Lung (tissue), 12 donors: ENCODE results near the gene PACSIN3. TPM values are rescaled to one million over a fixed set of nuclear protein-coding genes. Genes with fewer than 3 reads are reported as not detected.
A peak's percentile ranks its signal among the peaks of the same experiment; 100 is the strongest.

Experiments used
- ATAC-seq: fragments of 200-7000 bp; cut with Tn5 transposase; one replicate; pipeline ENCODE4 v1.9.1; 2020; ENCODE audit warnings: moderate number of reproducible peaks; ENCODE audit not compliant: insufficient read depth, low FRiP score
- DNase-seq, 3 donors: peaks; one replicate each; pipeline ENCODE4 v3.0.0-alpha.2; 2013 to 2017
- H3K27ac ChIP-seq, 2 donors: one replicate each; pipeline ENCODE4 v1.5.1; 2013; ENCODE audit warnings: mild to moderate bottlenecking in 2 of 2, moderate library complexity in 2 of 2, control low read depth in 1 of 2, inconsistent platforms in 1 of 2, low read depth in 1 of 2, low read length in 1 of 2
- H3K27me3 ChIP-seq, 3 donors: one replicate each; pipeline ENCODE4 v1.5.1; 2013; ENCODE audit warnings: low read length in 2 of 3; ENCODE audit not compliant: control insufficient read depth in 3 of 3, insufficient read depth in 3 of 3
- H3K36me3 ChIP-seq, 4 donors: one replicate each; pipeline ENCODE4 v1.5.1; 2013; ENCODE audit warnings: low read length in 4 of 4, mild to moderate bottlenecking in 1 of 4, moderate library complexity in 1 of 4; ENCODE audit not compliant: control insufficient read depth in 4 of 4, insufficient read depth in 4 of 4
- H3K4me1 ChIP-seq, 5 donors: one replicate each; pipeline ENCODE4 v1.5.1; 2013; ENCODE audit warnings: low read length in 5 of 5, mild to moderate bottlenecking in 2 of 5, moderate library complexity in 1 of 5; ENCODE audit not compliant: control insufficient read depth in 5 of 5, insufficient read depth in 5 of 5
- H3K4me3 ChIP-seq: one replicate; pipeline ENCODE4 v1.5.1; 2013; ENCODE audit warnings: mild to moderate bottlenecking, control low read depth, moderate library complexity
- H3K9ac ChIP-seq, 2 donors: one replicate each; pipeline ENCODE4 v1.5.1; 2013; ENCODE audit warnings: low read length in 2 of 2, control low read depth in 1 of 2; ENCODE audit not compliant: insufficient read depth in 1 of 2
- H3K9me3 ChIP-seq, 4 donors: one replicate each; pipeline ENCODE4 v1.5.1; 2013; ENCODE audit warnings: low read length in 3 of 4, mild to moderate bottlenecking in 1 of 4, moderate library complexity in 1 of 4; ENCODE audit not compliant: control insufficient read depth in 4 of 4, insufficient read depth in 3 of 4
- WGBS, 2 donors: extraction: QIAGEN DNeasy Blood & Tissue Kit; methylation state at CpG; one replicate each; pipeline ENCODE4 v1.1.7; 2013; 5-methylcytosine and 5-hydroxymethylcytosine counted together
- polyA plus RNA-seq, 2 donors: library from polyadenylated mRNA; stranded (reverse); fragments of 200-250 nt; gene quantifications; one replicate each; pipeline ENCODE4 v1.2.1, GENCODE V29; 2013
- total RNA-seq, 2 donors: library from RNA; depleted of rRNA in 1 of 2; stranded (reverse); fragments of >200 nt in 1 of 2; gene quantifications; one replicate each; pipeline ENCODE4 v1.2.1, GENCODE V29; 2014 to 2021
- TF ChIP-seq, protein P1 (sequence below): IDR thresholded peaks from 2 replicates; pipeline ENCODE4 v1.5.1; 2012; ENCODE audit warnings: mild to moderate bottlenecking; ENCODE audit errors: control extremely low read depth, extremely low read depth
- donor health status: control.
- donor health status: control.
- donor health status: Bipolar disorder and iron deficiency.
- donor health status: healthy.
- donor health status: DM: yes; HTN: yes; CAD: no.

The PACSIN3 gene
- total and polyA plus RNA-seq, 4 donors: 20.6 to 53.3 (median 36.3) TPM

DNA sequence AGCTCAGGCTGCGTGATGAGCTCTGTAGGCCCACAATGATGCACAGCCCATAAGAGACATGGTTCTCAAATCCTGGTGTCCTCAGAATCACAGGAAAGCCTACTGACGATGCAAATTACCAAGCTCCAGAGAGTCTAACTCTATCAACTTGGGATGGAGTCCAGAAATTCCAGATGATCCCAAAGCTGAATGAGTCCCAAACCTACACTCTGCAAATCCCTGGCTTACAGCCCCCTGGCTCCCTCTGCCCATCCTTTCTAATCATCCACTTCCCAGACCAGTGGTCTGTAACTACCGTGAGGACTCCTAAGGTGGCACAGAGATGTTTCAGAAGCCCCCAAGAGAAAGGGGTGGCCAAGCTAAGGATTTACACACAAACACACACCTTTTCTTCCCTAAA, 23.0 kb downstream of the PACSIN3 start:
- Histone ChIP-seq H3K27me3 (no peaks in the 10 kb centered on the region), H3K9me3 (no peaks in the 10 kb centered on the region), H3K9ac (no peak overlapping the region), H3K4me3 (no peak overlapping the region), H3K4me1 (peaks cover 0 to 3% (median 0%) of the 10 kb centered on the region in 5 donors), H3K27ac (no peak overlapping the region), H3K36me3 (peaks cover 24 to 42% (median 32%) of the 10 kb centered on the region in 4 donors)
- peak in 1 of 3 donors; percentile 45 for DNase-seq
- TF ChIP-seq, protein P1, sequence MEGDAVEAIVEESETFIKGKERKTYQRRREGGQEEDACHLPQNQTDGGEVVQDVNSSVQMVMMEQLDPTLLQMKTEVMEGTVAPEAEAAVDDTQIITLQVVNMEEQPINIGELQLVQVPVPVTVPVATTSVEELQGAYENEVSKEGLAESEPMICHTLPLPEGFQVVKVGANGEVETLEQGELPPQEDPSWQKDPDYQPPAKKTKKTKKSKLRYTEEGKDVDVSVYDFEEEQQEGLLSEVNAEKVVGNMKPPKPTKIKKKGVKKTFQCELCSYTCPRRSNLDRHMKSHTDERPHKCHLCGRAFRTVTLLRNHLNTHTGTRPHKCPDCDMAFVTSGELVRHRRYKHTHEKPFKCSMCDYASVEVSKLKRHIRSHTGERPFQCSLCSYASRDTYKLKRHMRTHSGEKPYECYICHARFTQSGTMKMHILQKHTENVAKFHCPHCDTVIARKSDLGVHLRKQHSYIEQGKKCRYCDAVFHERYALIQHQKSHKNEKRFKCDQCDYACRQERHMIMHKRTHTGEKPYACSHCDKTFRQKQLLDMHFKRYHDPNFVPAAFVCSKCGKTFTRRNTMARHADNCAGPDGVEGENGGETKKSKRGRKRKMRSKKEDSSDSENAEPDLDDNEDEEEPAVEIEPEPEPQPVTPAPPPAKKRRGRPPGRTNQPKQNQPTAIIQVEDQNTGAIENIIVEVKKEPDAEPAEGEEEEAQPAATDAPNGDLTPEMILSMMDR: no peak
- WGBS, 2 donors: 67 to 71% methylated on average over 3 of the region's 3 CpGs
- ATAC-seq: no peak

DNA sequence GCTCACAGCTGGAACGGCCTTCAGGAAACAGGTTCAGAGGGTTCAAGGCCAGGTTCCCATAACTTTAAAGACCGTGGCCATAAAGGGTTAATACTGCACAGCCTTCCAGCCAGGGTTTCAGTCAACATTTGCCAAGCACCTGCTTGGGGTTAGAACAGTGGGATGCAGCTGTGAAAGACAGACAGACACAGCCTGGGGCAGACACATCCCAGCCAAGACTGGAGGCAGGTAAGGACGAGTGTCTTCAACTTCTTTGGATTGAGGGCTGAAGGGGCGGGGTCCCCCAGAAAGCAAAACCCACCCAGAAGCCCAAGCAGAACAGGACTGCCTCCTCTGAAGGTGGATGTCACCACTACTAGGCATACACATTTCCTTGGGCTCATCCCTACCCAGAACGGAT, 23.8 kb downstream of the PACSIN3 start:
- no peak for ATAC-seq
- Histone ChIP-seq H3K9ac (no peak overlapping the region), H3K4me1 (peaks cover 0 to 11% (median 3%) of the 10 kb centered on the region in 5 donors), H3K9me3 (no peaks in the 10 kb centered on the region), H3K27me3 (no peaks in the 10 kb centered on the region), H3K36me3 (peaks cover 17 to 38% (median 26%) of the 10 kb centered on the region in 4 donors), H3K27ac (no peak overlapping the region), H3K4me3 (no peak overlapping the region)
- WGBS, 2 donors: 70 to 75% methylated on average over 5 of the region's 5 CpGs
- TF ChIP-seq, protein P1: no peak
- DNase-seq: no peak

DNA sequence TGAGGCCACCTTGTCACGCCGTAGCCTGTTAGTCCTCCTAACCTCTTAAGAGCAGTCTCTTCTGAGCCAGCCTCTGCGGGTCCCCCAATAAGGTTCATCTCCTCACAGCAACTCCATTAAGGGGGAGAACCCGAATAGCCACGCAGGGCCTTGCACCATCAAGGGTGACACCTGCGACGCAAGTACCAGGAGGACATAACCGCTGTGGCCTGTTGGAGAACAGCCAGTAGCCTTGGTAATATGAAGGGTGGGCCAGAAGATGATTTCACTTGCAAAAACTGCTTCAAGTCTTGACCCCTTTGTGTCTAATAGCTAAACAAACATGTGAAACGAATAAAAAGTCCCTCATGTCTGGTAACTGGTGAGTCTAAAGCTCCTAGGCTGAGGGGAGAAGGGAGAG, 24.3 kb downstream of the PACSIN3 start:
- H3K27ac ChIP-seq: no peak overlapping the region
- H3K36me3 ChIP-seq: peaks cover 12 to 38% (median 21%) of the 10 kb centered on the region in 4 donors
- DNase-seq: no peak

More for the DNA sequence above, 24.3 kb downstream of the PACSIN3 start:
- ATAC-seq: no peak
- TF ChIP-seq, protein P1: no peak
- peaks cover 0 to 11% (median 3%) of the 10 kb centered on the region in 5 donors for H3K4me1 ChIP-seq
- no peaks in the 10 kb centered on the region for H3K9me3 ChIP-seq
- H3K9ac ChIP-seq: no peak overlapping the region
- no peak overlapping the region for H3K4me3 ChIP-seq
- 65 to 81% methylated on average over 9 of the region's 9 CpGs for WGBS, 2 donors
- no peaks in the 10 kb centered on the region for H3K27me3 ChIP-seq
